ENCODE data around the gene LGMN.

DNA sequence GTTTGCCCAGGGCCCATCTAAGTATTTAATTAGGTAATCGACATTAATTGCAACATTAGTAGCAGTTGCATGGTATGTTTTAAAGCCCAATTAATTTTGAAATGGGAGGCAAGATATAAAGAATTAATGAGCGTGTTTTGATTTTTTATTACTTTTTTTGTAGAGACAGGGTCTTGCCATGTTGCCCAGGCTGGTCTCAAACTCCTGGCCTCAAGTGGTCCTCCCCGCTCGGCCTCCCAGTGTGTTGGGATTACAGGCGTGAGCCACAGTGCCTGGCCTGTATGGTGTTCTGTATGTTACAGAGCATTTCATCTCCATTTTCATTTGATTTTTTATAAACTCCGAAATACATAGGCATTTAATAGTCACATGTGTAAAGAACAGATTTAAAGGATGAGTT, 46.5 kb upstream of the LGMN start:
- TF ChIP-seq POLR2AphosphoS5 (IDR thresholded peaks at IDR 0.05; ENCODE audit: low read depth, low read length) (no peak), TAF1 (IDR thresholded peaks at IDR 0.05; ENCODE audit: borderline replicate concordance, insufficient read depth, low read length) (no peak), SIN3A (IDR thresholded peaks at IDR 0.05; ENCODE audit: borderline replicate concordance, insufficient read depth, low read length) (no peak), FOXP2 (optimal IDR thresholded peaks at IDR 0.05; ENCODE audit: borderline replicate concordance, extremely low read depth, extremely low read length, insufficient read depth) (no peak)
- TF ChIP-seq, protein P1, sequence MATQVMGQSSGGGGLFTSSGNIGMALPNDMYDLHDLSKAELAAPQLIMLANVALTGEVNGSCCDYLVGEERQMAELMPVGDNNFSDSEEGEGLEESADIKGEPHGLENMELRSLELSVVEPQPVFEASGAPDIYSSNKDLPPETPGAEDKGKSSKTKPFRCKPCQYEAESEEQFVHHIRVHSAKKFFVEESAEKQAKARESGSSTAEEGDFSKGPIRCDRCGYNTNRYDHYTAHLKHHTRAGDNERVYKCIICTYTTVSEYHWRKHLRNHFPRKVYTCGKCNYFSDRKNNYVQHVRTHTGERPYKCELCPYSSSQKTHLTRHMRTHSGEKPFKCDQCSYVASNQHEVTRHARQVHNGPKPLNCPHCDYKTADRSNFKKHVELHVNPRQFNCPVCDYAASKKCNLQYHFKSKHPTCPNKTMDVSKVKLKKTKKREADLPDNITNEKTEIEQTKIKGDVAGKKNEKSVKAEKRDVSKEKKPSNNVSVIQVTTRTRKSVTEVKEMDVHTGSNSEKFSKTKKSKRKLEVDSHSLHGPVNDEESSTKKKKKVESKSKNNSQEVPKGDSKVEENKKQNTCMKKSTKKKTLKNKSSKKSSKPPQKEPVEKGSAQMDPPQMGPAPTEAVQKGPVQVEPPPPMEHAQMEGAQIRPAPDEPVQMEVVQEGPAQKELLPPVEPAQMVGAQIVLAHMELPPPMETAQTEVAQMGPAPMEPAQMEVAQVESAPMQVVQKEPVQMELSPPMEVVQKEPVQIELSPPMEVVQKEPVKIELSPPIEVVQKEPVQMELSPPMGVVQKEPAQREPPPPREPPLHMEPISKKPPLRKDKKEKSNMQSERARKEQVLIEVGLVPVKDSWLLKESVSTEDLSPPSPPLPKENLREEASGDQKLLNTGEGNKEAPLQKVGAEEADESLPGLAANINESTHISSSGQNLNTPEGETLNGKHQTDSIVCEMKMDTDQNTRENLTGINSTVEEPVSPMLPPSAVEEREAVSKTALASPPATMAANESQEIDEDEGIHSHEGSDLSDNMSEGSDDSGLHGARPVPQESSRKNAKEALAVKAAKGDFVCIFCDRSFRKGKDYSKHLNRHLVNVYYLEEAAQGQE (IDR thresholded peaks at IDR 0.05; ENCODE audit: insufficient read depth in 1 of 2, low read depth in 2 of 2, low read length in 2 of 2): no peak

Measured in PFSK-1 (cell line).